SK-MEL-5 (cell line): Measurements from ENCODE around the gene ARHGAP23. TPM values are rescaled to one million over a fixed set of nuclear protein-coding genes. Genes with fewer than 3 reads are reported as not detected.
"Not testable (repeated sequence)": the region's sequence is repeated elsewhere in the genome, so short reads cannot be mapped to it uniquely, and the experiment has no call there.

ENCODE experiments used
- DNase-seq: peaks from one replicate; pipeline ENCODE4 v3.0.0-alpha.2; 2016; ENCODE audit warnings: low read depth, low spot score
- in situ Hi-C: cut with HindIII; loops from 2 replicates; pipeline ENCODE4 v1.10.0; 2016; ENCODE audit warnings: low sequenced_read_pairs, high pct_unique_total_duplicates, low pct_unique_long_range_greater_than_20kb
- total RNA-seq: library from RNA; depleted of rRNA; stranded (reverse); fragments of >200 nt; shearing (Covaris generic); gene quantifications from 2 replicates; pipeline ENCODE4 v1.2.3, GENCODE V29; 2014

ARHGAP23 gene
- total RNA-seq, 1 experiment from 2014 or later, result 0.34 TPM

GRCh38 chr17:38466346-38467315 is 38.4 kb downstream of the ARHGAP23 start:
- in situ Hi-C loops, result no loop called here
- no peak for DNase-seq

DNA sequence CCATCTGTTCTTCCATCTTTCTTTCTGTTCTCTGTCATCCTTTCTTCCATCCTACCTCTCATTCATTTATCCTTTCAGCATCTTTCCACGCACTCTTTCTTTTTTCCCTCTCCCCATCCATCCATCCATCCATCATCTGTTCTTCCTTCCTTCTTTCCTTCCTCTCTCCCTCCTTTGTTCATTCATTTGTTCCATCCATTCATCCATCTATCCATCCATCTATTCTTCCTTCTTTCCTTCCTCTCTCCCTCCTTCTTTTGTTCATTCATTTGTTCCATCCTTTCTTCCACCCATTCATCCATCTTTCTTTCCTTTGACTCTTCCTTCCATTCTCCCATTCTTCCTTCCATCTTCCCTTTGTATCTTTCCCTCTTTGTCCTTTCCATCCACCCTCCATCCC is 39.2 kb downstream of the ARHGAP23 start:
- in situ Hi-C loops, result no loop called here
- DNase-seq, result no peak

GRCh38 chr17:38469875-38470274 is 41.6 kb downstream of the ARHGAP23 start:
- in situ Hi-C loops, result no loop called here
- no peak for DNase-seq

DNA sequence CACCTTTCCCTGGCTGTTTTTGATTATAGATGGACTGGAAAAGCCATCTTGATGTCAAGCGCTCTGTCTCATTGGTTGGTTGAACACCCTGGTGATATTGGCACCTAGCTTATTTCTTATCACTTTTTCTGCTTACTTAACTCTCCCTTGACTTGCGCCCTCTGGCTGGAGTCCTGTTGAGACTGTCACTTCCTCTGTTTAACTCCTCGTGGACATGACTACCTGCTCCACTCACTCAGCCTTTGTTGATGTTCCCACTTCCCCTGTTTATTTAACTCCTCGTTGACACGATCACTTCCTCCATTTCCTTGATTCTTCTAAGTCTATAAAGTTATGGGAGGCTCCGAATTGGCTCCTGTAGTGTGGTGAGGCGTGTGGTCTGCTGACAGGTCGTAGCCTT is 43.0 kb downstream of the ARHGAP23 start:
- DNase-seq, in situ Hi-C loops: not testable (repeated sequence)

GRCh38 chr17:38474666-38475065 is 46.4 kb downstream of the ARHGAP23 start:
- in situ Hi-C loops, result not testable (repeated sequence)
- peak; percentile 61 for DNase-seq

- in situ Hi-C loops, result no loop called here
- no peak for DNase-seq
Measured at GRCh38 chr17:38476549-38476948, 48.3 kb downstream of the ARHGAP23 start.

DNA sequence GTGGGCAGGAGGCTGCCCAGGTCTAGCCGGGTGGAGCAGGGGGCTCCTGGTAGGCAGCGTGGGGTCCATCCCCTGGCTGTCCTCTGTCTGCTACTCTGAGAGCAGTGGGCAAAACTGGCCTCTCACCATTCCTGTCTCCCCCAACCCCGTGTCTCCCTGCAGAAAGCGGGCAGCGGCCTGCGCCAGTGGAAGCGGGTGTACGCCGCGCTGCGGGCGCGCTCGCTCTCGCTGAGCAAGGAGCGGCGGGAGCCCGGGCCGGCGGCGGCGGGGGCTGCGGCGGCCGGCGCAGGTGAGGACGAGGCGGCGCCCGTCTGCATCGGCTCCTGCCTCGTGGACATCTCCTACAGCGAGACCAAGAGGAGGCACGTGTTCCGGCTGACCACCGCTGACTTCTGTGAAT is 49.2 kb downstream of the ARHGAP23 start:
- in situ Hi-C loops, DNase-seq: not testable (repeated sequence)

- DNase-seq, result not testable (repeated sequence)
Measured at GRCh38 chr17:38477951-38478350, 49.7 kb downstream of the ARHGAP23 start.

GRCh38 chr17:38478667-38479066 is 50.4 kb downstream of the ARHGAP23 start:
- DNase-seq, in situ Hi-C loops: not testable (repeated sequence)

More at GRCh38 chr17:38477951-38478350, 49.7 kb downstream of the ARHGAP23 start:
- in situ Hi-C loops, result not testable (repeated sequence)

GRCh38 chr17:38482039-38482699 is 53.9 kb downstream of the ARHGAP23 start:
- in situ Hi-C loops, DNase-seq: not testable (repeated sequence)

DNA sequence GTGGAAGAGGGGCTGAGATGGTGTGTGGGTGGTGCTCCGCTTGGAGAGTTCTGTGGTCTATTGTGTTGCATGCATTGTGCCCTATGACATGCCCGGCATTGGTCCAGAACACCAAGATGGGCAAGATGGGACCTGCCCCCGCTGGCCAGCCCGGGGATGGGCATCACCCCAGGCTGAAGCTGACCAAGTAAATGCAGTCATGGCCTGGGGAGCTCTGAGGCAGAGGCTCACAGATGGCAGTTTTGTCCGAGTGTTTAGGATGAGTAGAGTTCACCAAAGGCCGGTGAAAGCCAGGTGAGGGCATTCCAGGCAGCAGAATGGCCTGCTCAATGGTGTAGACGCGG is 54.4 kb downstream of the ARHGAP23 start:
- in situ Hi-C loops, DNase-seq: not testable (repeated sequence)

GRCh38 chr17:38484242-38485145 is 56.2 kb downstream of the ARHGAP23 start:
- in situ Hi-C loops, result not testable (repeated sequence)
- DNase-seq, result peak; percentile 76

DNA sequence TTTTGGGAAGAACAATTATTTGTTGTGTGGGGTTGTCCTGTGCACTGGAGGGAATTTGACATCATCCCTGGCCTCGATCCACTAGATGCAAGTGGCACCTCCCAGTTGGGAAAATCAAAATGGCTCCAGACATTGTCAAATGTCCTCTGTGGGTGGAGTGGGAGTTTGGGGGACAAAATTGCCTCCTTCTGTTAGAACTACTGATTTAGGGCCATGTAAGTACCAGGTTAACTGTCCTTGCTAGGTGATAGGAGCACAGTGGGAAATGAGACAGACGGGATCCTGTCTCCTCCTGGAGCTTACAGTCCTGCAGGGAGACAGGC is 56.8 kb downstream of the ARHGAP23 start:
- no peak for DNase-seq
- in situ Hi-C loops, result no loop called here

DNA sequence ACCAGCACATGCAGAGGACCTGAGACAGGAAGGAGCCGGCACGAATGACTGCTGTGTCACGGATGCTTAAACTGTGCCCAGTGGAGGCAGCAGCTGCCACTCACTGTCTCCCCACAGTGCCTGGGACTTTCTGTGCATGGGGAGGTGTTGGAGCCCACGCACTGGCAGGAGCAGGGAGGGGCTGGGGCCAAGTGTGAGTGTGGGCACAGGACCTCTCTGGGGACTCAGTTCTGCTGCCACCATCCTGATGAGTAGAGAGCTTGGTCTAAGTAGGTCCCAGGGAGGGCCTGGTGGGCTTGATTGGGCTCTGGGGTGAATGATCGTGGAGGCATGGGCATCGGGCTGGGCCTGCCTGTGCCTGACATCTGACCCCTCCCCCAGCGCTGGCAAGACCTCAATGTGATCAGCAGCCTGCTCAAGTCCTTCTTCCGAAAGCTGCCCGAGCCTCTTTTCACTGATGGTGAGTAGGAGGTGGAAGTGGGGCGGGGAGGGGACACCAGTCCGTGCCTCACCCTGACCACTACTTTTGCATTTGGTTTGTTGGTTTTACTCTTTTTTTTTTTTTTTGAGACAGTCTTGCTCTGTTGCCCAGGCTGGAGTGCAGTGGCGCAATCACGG is 57.5 kb downstream of the ARHGAP23 start:
- DNase-seq, in situ Hi-C loops: not testable (repeated sequence)

- not testable (repeated sequence) for DNase-seq
Measured at GRCh38 chr17:38489774-38490173, 61.5 kb downstream of the ARHGAP23 start.

GRCh38 chr17:38491346-38492066 is 63.2 kb downstream of the ARHGAP23 start:
- DNase-seq, in situ Hi-C loops: not testable (repeated sequence)

More at GRCh38 chr17:38489774-38490173, 61.5 kb downstream of the ARHGAP23 start:
- in situ Hi-C loops, result not testable (repeated sequence)
